Lung (tissue), 12 donors: ENCODE measurements around the gene RFX8. TPM values are rescaled to one million over a fixed set of nuclear protein-coding genes. Genes with fewer than 3 reads are reported as not detected.
A peak's percentile ranks its signal among the peaks of the same experiment; 100 is the strongest.

Experiments
- ATAC-seq: fragments of 200-7000 bp; cut with Tn5 transposase; one replicate; pipeline ENCODE4 v1.9.1; 2020; ENCODE audit warnings: moderate number of reproducible peaks; ENCODE audit not compliant: insufficient read depth, low FRiP score
- DNase-seq, 3 donors: peaks; one replicate each; pipeline ENCODE4 v3.0.0-alpha.2; 2013 to 2017
- H3K27ac ChIP-seq, 2 donors: one replicate each; pipeline ENCODE4 v1.5.1; 2013; ENCODE audit warnings: mild to moderate bottlenecking in 2 of 2, moderate library complexity in 2 of 2, control low read depth in 1 of 2, inconsistent platforms in 1 of 2, low read depth in 1 of 2, low read length in 1 of 2
- H3K27me3 ChIP-seq, 3 donors: one replicate each; pipeline ENCODE4 v1.5.1; 2013; ENCODE audit warnings: low read length in 2 of 3; ENCODE audit not compliant: control insufficient read depth in 3 of 3, insufficient read depth in 3 of 3
- H3K36me3 ChIP-seq, 4 donors: one replicate each; pipeline ENCODE4 v1.5.1; 2013; ENCODE audit warnings: low read length in 4 of 4, mild to moderate bottlenecking in 1 of 4, moderate library complexity in 1 of 4; ENCODE audit not compliant: control insufficient read depth in 4 of 4, insufficient read depth in 4 of 4
- H3K4me1 ChIP-seq, 5 donors: one replicate each; pipeline ENCODE4 v1.5.1; 2013; ENCODE audit warnings: low read length in 5 of 5, mild to moderate bottlenecking in 2 of 5, moderate library complexity in 1 of 5; ENCODE audit not compliant: control insufficient read depth in 5 of 5, insufficient read depth in 5 of 5
- H3K4me3 ChIP-seq: one replicate; pipeline ENCODE4 v1.5.1; 2013; ENCODE audit warnings: mild to moderate bottlenecking, control low read depth, moderate library complexity
- H3K9ac ChIP-seq, 2 donors: one replicate each; pipeline ENCODE4 v1.5.1; 2013; ENCODE audit warnings: low read length in 2 of 2, control low read depth in 1 of 2; ENCODE audit not compliant: insufficient read depth in 1 of 2
- H3K9me3 ChIP-seq, 4 donors: one replicate each; pipeline ENCODE4 v1.5.1; 2013; ENCODE audit warnings: low read length in 3 of 4, mild to moderate bottlenecking in 1 of 4, moderate library complexity in 1 of 4; ENCODE audit not compliant: control insufficient read depth in 4 of 4, insufficient read depth in 3 of 4
- WGBS, 2 donors: extraction: QIAGEN DNeasy Blood & Tissue Kit; methylation state at CpG; one replicate each; pipeline ENCODE4 v1.1.7; 2013; 5-methylcytosine and 5-hydroxymethylcytosine counted together
- polyA plus RNA-seq, 2 donors: library from polyadenylated mRNA; stranded (reverse); fragments of 200-250 nt; gene quantifications; one replicate each; pipeline ENCODE4 v1.2.1, GENCODE V29; 2013
- total RNA-seq, 2 donors: library from RNA; depleted of rRNA in 1 of 2; stranded (reverse); fragments of >200 nt in 1 of 2; gene quantifications; one replicate each; pipeline ENCODE4 v1.2.1, GENCODE V29; 2014 to 2021
- TF ChIP-seq, protein P1 (sequence below): IDR thresholded peaks from 2 replicates; pipeline ENCODE4 v1.5.1; 2012; ENCODE audit warnings: mild to moderate bottlenecking; ENCODE audit errors: control extremely low read depth, extremely low read depth
- donor health status: control.
- donor health status: control.
- donor health status: Bipolar disorder and iron deficiency.
- donor health status: healthy.
- donor health status: DM: yes; HTN: yes; CAD: no.

RFX8 gene
- total and polyA plus RNA-seq, 4 donors: 0.11 to 0.88 (median 0.36) TPM

DNA sequence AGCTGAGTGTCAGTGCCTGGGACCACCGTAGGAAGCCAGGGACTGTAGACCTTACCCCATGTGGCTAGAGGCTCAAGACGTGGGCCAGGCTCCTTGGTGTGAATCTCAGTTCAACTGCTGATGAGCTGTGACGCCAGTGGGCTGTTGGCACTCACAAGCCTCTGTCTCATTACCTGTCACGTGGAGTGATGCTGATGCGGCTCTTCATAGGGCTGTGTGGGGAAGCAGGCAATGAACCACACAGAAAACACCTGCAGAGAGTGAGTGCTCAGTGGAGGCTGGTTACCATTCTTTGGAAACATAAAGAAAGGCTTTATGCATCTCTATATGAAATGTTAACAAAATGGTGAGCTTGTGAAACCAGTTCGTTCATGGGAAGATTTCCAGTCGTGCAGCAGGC lies 123.7 kb downstream of the RFX8 start:
- no peak for ATAC-seq
- TF ChIP-seq, protein P1, sequence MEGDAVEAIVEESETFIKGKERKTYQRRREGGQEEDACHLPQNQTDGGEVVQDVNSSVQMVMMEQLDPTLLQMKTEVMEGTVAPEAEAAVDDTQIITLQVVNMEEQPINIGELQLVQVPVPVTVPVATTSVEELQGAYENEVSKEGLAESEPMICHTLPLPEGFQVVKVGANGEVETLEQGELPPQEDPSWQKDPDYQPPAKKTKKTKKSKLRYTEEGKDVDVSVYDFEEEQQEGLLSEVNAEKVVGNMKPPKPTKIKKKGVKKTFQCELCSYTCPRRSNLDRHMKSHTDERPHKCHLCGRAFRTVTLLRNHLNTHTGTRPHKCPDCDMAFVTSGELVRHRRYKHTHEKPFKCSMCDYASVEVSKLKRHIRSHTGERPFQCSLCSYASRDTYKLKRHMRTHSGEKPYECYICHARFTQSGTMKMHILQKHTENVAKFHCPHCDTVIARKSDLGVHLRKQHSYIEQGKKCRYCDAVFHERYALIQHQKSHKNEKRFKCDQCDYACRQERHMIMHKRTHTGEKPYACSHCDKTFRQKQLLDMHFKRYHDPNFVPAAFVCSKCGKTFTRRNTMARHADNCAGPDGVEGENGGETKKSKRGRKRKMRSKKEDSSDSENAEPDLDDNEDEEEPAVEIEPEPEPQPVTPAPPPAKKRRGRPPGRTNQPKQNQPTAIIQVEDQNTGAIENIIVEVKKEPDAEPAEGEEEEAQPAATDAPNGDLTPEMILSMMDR: no peak
- no peaks in the 10 kb centered on the region for H3K4me1 ChIP-seq

DNA sequence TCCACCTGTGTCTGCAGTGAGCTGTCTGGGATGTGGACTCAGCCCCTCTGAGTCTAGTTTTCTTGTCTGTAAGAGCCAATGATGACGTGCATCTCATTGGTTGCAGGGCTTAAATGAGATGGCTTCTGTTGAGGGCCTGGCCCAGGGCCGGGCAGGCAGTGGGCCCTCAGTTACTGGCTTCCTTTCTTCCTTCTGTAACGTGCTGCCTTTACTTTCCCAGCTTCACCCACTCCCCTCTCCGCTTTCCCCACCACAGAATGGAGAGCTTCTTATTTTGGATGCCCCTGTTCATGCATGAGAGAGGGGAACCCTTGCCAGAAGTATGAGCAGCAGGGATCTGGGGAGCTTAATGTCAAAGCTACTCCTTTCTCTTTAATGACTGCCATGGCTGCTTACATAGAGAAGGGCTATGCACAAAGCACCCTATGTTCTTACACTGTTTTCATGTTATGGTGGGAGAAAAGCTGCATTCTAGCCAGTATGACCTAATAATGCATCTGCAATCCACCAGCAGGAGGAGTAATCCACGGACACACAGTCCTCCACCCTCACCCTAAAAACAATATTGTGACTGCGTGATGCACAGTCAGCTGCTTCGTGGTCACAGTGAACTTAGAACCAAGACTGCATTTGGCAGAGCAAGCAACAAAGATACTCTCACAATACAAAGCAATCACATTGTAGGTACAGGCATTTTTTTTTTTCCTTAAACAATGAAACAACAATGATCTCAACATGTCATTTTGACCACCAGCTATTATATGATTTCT lies 124.8 kb downstream of the RFX8 start:
- Histone ChIP-seq H3K27me3 (no peaks in the 10 kb centered on the region), H3K4me3 (no peak overlapping the region), H3K36me3 (no peaks in the 10 kb centered on the region), H3K9ac (no peak overlapping the region), H3K9me3 (no peaks in the 10 kb centered on the region), H3K4me1 (no peaks in the 10 kb centered on the region), H3K27ac (no peak overlapping the region)
- TF ChIP-seq, protein P1: no peak
- 79% methylated on average over 7 of the region's 7 CpGs for WGBS, 2 donors
- DNase-seq (peak in 1 of 3 donors; percentile 12), ATAC-seq (no peak)

More for the DNA sequence above, 123.7 kb downstream of the RFX8 start:
- DNase-seq: no peak
- H3K27me3 ChIP-seq: no peaks in the 10 kb centered on the region
- H3K9ac ChIP-seq: no peak overlapping the region
- no peaks in the 10 kb centered on the region for H3K36me3 ChIP-seq
- 84 to 90% methylated on average over 7 of the region's 7 CpGs for WGBS, 2 donors
- H3K27ac ChIP-seq: no peak overlapping the region
- no peak overlapping the region for H3K4me3 ChIP-seq
- no peaks in the 10 kb centered on the region for H3K9me3 ChIP-seq

DNA sequence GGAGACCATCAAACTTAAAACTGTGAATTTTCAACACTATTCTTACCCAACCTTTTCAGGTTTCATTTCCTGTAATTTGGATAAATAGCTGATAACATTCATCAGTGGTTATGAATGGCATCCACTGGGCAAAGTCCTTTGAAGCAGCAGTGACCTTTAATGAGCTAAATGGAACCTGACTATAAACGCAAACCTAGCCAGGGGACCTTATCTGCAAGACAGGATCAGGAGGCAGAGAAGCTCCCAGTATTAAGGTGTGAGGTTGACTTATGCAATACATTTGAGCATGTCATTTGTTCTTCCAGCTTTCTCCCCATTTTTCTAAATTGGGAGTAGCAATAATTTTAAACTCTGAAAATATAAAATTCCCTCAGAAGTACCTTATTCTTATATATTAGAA lies 126.0 kb downstream of the RFX8 start:
- DNase-seq (no peak), ATAC-seq (no peak)
- Histone ChIP-seq H3K9me3 (no peaks in the 10 kb centered on the region), H3K27me3 (no peaks in the 10 kb centered on the region), H3K4me3 (no peak overlapping the region), H3K9ac (no peak overlapping the region), H3K4me1 (no peaks in the 10 kb centered on the region), H3K36me3 (no peaks in the 10 kb centered on the region), H3K27ac (no peak overlapping the region)
- TF ChIP-seq, protein P1: no peak
- WGBS, 2 donors: 78 to 96% methylated on average over 1 of the region's 1 CpG

Other genes starting within 250 kb of the RFX8 start
- 10 to 100 TPM; 23.7 to 32.5 TPM for gene CNOT11, start 222.2 kb downstream of the RFX8 start, total RNA-seq
- gene CNOT11, start 222.2 kb downstream of the RFX8 start, polyA plus RNA-seq: 10 to 100 TPM; 16.4 to 23.7 TPM
- 100 to 1,000 TPM in 1 of 2 donors, 10 to 100 TPM in 1; 92.2 to 106 TPM for gene RNF149, start 166.4 kb downstream of the RFX8 start, total RNA-seq
- 10 to 100 TPM; 46.7 to 94.5 TPM for gene RNF149, start 166.4 kb downstream of the RFX8 start, polyA plus RNA-seq
- gene CREG2, start 87.6 kb downstream of the RFX8 start, total RNA-seq: under 1 TPM in 1 of 2 donors, not detected in 1; 0.67 TPM
- gene CREG2, start 87.6 kb downstream of the RFX8 start, polyA plus RNA-seq: under 1 TPM; 0.06 to 0.08 TPM
- 10 to 100 TPM; 54.9 to 91.7 TPM for gene MAP4K4, start 222.6 kb upstream of the RFX8 start, total RNA-seq
- 10 to 100 TPM; 19.7 to 53.1 TPM for gene MAP4K4, start 222.6 kb upstream of the RFX8 start, polyA plus RNA-seq